Activated effector memory CD4-positive, alpha-beta T cell treated with Interleukin-2 at 50 U/mL for 16 hours (primary cell): ENCODE data around the gene ASPDH.

Source experiments
- DNase-seq: peaks from one replicate; pipeline ENCODE4 v3.0.0-alpha.2; 2020

ASPDH gene

GRCh38 chr19:50513746-50514345 is at the start of gene ASPDH:
Gene ASPDH, minus strand, starts transcription at chr19:50513913. Its CDS starts 90 bp downstream, at chr19:50513823.
- DNase-seq = no peak

- DNase-seq = no peak
Measured at GRCh38 chr19:50562996-50563395, 49.3 kb upstream of the ASPDH start.

- DNase-seq = no peak
Measured at GRCh38 chr19:50562329-50562728, 48.6 kb upstream of the ASPDH start.

- DNase-seq = no peak
Measured at GRCh38 chr19:50559636-50560035, 45.9 kb upstream of the ASPDH start.

- no peak for DNase-seq
Measured at GRCh38 chr19:50558449-50558848, 44.7 kb upstream of the ASPDH start.

- no peak for DNase-seq
Measured at GRCh38 chr19:50558039-50558438, 44.3 kb upstream of the ASPDH start.

- no peak for DNase-seq
Measured at GRCh38 chr19:50557009-50557613, 43.4 kb upstream of the ASPDH start.

GRCh38 chr19:50556282-50557008 is 42.7 kb upstream of the ASPDH start:
- DNase-seq = peak; percentile 48

- no peak for DNase-seq
Measured at GRCh38 chr19:50555450-50556281, 42.0 kb upstream of the ASPDH start.

- no peak for DNase-seq
Measured at GRCh38 chr19:50555033-50555432, 41.3 kb upstream of the ASPDH start.

- no peak for DNase-seq
Measured at GRCh38 chr19:50554212-50554611, 40.5 kb upstream of the ASPDH start.

GRCh38 chr19:50553134-50553703 is 39.5 kb upstream of the ASPDH start:
- no peak for DNase-seq

- no peak for DNase-seq
Measured at GRCh38 chr19:50552540-50552939, 38.8 kb upstream of the ASPDH start.

GRCh38 chr19:50551715-50552187 is 38.0 kb upstream of the ASPDH start:
- DNase-seq = no peak

- no peak for DNase-seq
Measured at GRCh38 chr19:50551034-50551714, 37.5 kb upstream of the ASPDH start.

GRCh38 chr19:50550594-50550966 is 36.9 kb upstream of the ASPDH start:
- no peak for DNase-seq

- DNase-seq = no peak
Measured at GRCh38 chr19:50549927-50550593, 36.3 kb upstream of the ASPDH start.

- DNase-seq = no peak
Measured at GRCh38 chr19:50549059-50549926, 35.6 kb upstream of the ASPDH start.

GRCh38 chr19:50548191-50549058 is 34.7 kb upstream of the ASPDH start:
- DNase-seq = no peak
